Endodermal cell (in vitro differentiated cells): ENCODE results near the gene ARSJ. TPM values are rescaled to one million over a fixed set of nuclear protein-coding genes. Genes with fewer than 3 reads are reported as not detected.

Experiments
- DNase-seq: peaks from one replicate; pipeline ENCODE4 v3.0.0-alpha.2; 2017
- H3K27ac ChIP-seq: 2 replicates; pipeline ENCODE4 v1.5.1; 2013; ENCODE audit warnings: mild to moderate bottlenecking, low read depth, low read length, moderate library complexity
- H3K27me3 ChIP-seq: 2 replicates; pipeline ENCODE4 v1.6.1; 2013; ENCODE audit warnings: mild to moderate bottlenecking, low read length, moderate library complexity; ENCODE audit not compliant: insufficient read depth, control insufficient read depth, poor library complexity, severe bottlenecking
- H3K36me3 ChIP-seq: 2 replicates; pipeline ENCODE4 v1.7.0; 2013; ENCODE audit warnings: mild to moderate bottlenecking, low read length, moderate library complexity; ENCODE audit not compliant: control insufficient read depth, insufficient read depth
- H3K4me1 ChIP-seq: one replicate; pipeline ENCODE4 v1.7.0; 2013; ENCODE audit warnings: low read length; ENCODE audit not compliant: control insufficient read depth, insufficient read depth
- H3K4me3 ChIP-seq: 2 replicates; pipeline ENCODE4 v1.5.1; 2013; ENCODE audit warnings: mild to moderate bottlenecking, low read length, moderate library complexity
- H3K9ac ChIP-seq: 2 replicates; pipeline ENCODE4 v1.6.1; 2013; ENCODE audit warnings: mild to moderate bottlenecking, low read length, moderate library complexity; ENCODE audit not compliant: poor library complexity, severe bottlenecking; ENCODE audit errors: extremely low read depth
- H3K9me3 ChIP-seq: 2 replicates; pipeline ENCODE4 v1.6.1; 2013; ENCODE audit warnings: mild to moderate bottlenecking, low read length, moderate library complexity; ENCODE audit not compliant: control insufficient read depth
- H3K27ac Mint-ChIP-seq: 2 replicates; pipeline ENCODE4 v1.8.0; 2020; ENCODE audit warnings: mixed read lengths
- H3K27me3 Mint-ChIP-seq: 2 replicates; pipeline ENCODE4 v1.8.0; 2021; ENCODE audit warnings: mild to moderate bottlenecking, mixed read lengths; ENCODE audit not compliant: insufficient read depth
- H3K36me3 Mint-ChIP-seq: 2 replicates; pipeline ENCODE4 v1.8.0; 2020; ENCODE audit warnings: low read depth, mixed read lengths
- H3K4me1 Mint-ChIP-seq: 2 replicates; pipeline ENCODE4 v1.8.0; 2020; ENCODE audit warnings: mixed read lengths
- H3K4me3 Mint-ChIP-seq: 2 replicates; pipeline ENCODE4 v1.8.0; 2020; ENCODE audit warnings: mild to moderate bottlenecking, moderate library complexity, mixed read lengths
- H3K9me3 Mint-ChIP-seq: 2 replicates; pipeline ENCODE4 v1.8.0; 2020; ENCODE audit warnings: mild to moderate bottlenecking, mixed read lengths
- WGBS, 2 experiments: methylation state at CpG; one replicate each; pipeline versions ENCODE4 v1.1.5 to v1.1.7; 2013; ENCODE audit warnings: missing lambda C conversion rate in 2 of 2, mixed read lengths in 1 of 2; ENCODE audit not compliant: insufficient coverage in 1 of 2, insufficient read length in 1 of 2; 5-methylcytosine and 5-hydroxymethylcytosine counted together
- total RNA-seq, 2 donors: library from RNA; stranded (reverse); fragmentation: NEBNext Ultra II Directional in 1 of 2; extraction: Animal tissue kit (Norgen Biotek cat#: 25700) in 1 of 2; gene quantifications; 2 replicates in 1 of 2; 3 replicates in 1 of 2; pipeline ENCODE4 v1.2.1, GENCODE V29; 2021
- TF ChIP-seq, protein P1 (sequence below): fragments of 200-600 bp; sonication (generic); conservative IDR thresholded peaks from 2 replicates; pipeline ENCODE4 v1.5.0; 2021; ENCODE audit warnings: antibody characterized with exemption, mild to moderate bottlenecking

The ARSJ gene
- total RNA-seq, 2 donors from 2014 or later: 0.35 to 0.77 TPM

DNA sequence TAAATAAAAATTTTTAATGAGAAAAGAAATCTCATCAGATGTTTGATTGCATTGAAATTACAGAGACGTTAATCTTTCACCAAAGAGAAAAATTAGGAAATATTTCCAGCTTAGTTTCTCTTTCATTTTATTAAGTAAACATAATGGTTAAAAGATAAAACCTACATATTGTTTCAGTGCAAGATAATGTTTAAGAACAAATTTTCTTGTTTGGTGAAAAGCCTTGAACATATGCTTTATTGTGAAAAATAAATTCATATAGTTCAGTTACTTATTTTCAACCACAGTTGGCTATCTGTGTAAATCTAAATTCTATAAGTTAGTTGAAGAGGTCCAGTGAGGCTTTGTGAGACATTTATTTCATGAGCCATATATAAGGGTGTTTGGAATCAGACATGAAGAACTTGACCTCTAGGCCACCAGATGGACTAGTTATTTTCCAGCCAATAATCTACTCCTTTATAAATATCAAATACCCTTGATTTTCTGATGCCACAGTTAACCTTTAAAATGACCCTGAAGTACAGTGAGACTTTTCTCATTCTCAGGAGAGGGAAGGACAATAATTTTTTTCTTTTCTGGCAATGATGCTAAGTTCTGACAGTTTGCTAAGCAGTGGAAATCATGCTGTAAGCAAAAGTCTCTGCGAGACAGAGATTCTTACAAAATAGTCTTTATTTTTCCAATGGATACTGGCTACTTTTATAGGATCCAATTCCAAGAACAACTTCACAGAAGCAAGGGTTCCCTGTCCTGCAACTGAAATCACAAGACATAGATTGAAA, 2.5 kb downstream of the ARSJ start:
- no peaks in the 10 kb centered on the region for H3K9me3 ChIP-seq
- H3K4me1 ChIP-seq: no peaks in the 10 kb centered on the region
- Mint-ChIP-seq H3K9me3 (no peaks in the 10 kb centered on the region), H3K36me3 (no peaks in the 10 kb centered on the region), H3K4me3 (no peak overlapping the region), H3K4me1 (peaks cover 8% of the 10 kb centered on the region), H3K27ac (no peak overlapping the region), H3K27me3 (peaks cover 45% of the 10 kb centered on the region)
- H3K27me3 ChIP-seq: peaks cover 37% of the 10 kb centered on the region
- 96 to 100% methylated on average over 1 to 2 of the region's 2 CpGs for WGBS, 2 experiments
- TF ChIP-seq, protein P1, sequence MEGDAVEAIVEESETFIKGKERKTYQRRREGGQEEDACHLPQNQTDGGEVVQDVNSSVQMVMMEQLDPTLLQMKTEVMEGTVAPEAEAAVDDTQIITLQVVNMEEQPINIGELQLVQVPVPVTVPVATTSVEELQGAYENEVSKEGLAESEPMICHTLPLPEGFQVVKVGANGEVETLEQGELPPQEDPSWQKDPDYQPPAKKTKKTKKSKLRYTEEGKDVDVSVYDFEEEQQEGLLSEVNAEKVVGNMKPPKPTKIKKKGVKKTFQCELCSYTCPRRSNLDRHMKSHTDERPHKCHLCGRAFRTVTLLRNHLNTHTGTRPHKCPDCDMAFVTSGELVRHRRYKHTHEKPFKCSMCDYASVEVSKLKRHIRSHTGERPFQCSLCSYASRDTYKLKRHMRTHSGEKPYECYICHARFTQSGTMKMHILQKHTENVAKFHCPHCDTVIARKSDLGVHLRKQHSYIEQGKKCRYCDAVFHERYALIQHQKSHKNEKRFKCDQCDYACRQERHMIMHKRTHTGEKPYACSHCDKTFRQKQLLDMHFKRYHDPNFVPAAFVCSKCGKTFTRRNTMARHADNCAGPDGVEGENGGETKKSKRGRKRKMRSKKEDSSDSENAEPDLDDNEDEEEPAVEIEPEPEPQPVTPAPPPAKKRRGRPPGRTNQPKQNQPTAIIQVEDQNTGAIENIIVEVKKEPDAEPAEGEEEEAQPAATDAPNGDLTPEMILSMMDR: no peak
- no peak for DNase-seq
- H3K27ac ChIP-seq: no peak overlapping the region
- no peak overlapping the region for H3K9ac ChIP-seq
- no peak overlapping the region for H3K4me3 ChIP-seq
- no peaks in the 10 kb centered on the region for H3K36me3 ChIP-seq

DNA sequence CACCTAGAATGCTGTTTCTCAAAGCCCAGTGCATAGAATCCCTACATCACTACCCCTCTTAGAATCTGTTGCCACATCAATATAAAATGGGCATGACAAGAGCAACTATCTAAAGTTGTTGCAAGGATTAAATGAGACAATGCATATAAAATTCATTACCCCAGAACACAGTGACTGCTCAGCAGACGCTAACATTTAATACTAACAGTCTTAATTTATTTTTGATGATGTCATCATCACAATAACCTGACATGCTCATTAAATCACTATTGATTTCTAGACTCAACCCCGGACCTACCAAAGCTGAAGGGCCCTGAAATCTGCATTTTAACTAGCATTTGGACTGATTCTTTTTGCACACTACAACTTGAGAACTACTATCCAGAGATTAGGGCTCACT, 3.9 kb downstream of the ARSJ start:
- Histone ChIP-seq H3K36me3 (no peaks in the 10 kb centered on the region), H3K4me1 (no peaks in the 10 kb centered on the region), H3K27me3 (peaks cover 32% of the 10 kb centered on the region), H3K9ac (no peak overlapping the region), H3K27ac (no peak overlapping the region), H3K9me3 (no peaks in the 10 kb centered on the region), H3K4me3 (no peak overlapping the region)
- H3K27ac Mint-ChIP-seq: no peak overlapping the region
- H3K4me1 Mint-ChIP-seq: peaks cover 8% of the 10 kb centered on the region
- H3K36me3 Mint-ChIP-seq: no peaks in the 10 kb centered on the region
- 91 to 92% methylated on average over 2 of the region's 2 CpGs for WGBS, 2 experiments
- DNase-seq: no peak
- no peak overlapping the region for H3K4me3 Mint-ChIP-seq
- H3K27me3 Mint-ChIP-seq: peaks cover 37% of the 10 kb centered on the region
- no peaks in the 10 kb centered on the region for H3K9me3 Mint-ChIP-seq
- TF ChIP-seq, protein P1: no peak

DNA sequence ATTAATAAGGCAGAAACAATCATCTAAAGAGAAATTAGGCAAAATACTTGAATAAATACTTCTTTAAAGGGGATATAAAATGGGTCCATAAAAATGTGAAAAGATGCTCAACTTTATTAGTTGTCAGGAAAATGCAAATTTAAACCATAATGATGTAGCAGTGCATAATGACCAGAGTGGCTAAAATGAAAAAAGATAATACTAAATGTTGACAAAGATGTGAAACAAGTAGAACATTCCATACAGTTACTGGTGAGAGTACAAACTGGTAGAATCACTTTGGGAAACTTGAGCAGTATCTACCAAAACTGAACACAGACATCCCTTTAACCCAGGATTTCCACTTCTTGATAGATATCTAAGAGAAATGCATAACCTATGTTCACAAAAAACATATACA, 5.0 kb downstream of the ARSJ start:
- Histone ChIP-seq H3K27me3 (peaks cover 25% of the 10 kb centered on the region), H3K36me3 (no peaks in the 10 kb centered on the region), H3K4me3 (no peak overlapping the region), H3K4me1 (no peaks in the 10 kb centered on the region), H3K27ac (no peak overlapping the region), H3K9ac (no peak overlapping the region), H3K9me3 (no peaks in the 10 kb centered on the region)
- TF ChIP-seq, protein P1: no peak
- Mint-ChIP-seq H3K4me1 (no peaks in the 10 kb centered on the region), H3K9me3 (no peaks in the 10 kb centered on the region), H3K27ac (no peak overlapping the region), H3K36me3 (no peaks in the 10 kb centered on the region), H3K27me3 (peaks cover 26% of the 10 kb centered on the region), H3K4me3 (no peak overlapping the region)
- DNase-seq: no peak
